Gastrocnemius medialis (tissue), 4 donors: Measurements from ENCODE around the gene FRAS1. TPM values are rescaled to one million over a fixed set of nuclear protein-coding genes. Genes with fewer than 3 reads are reported as not detected.

ENCODE experiments used
- ATAC-seq, 2 donors: fragments of 150-250 bp; one replicate each; pipeline ENCODE4 v1.9.1; 2016
- DNase-seq, 2 donors: peaks; one replicate each; pipeline ENCODE4 v3.0.0-alpha.2; 2019
- H3K27ac ChIP-seq, 4 donors: fragments of 200-600 bp; sonication (generic); 1 replicate in 1 of 4; 2 replicates in 3 of 4; pipeline ENCODE4 v1.5.1; 2016 to 2018; ENCODE audit warnings: mild to moderate bottlenecking in 2 of 4, moderate library complexity in 1 of 4
- H3K27me3 ChIP-seq, 3 donors: fragments of 200-600 bp; sonication (generic) in 2 of 3; 1 replicate in 1 of 3; 2 replicates in 2 of 3; pipeline versions ENCODE4 v1.5.1 to v1.6.0; 2016 to 2019; ENCODE audit warnings: mild to moderate bottlenecking in 1 of 3, moderate library complexity in 1 of 3
- H3K36me3 ChIP-seq, 2 donors: fragments of 200-600 bp; sonication (generic) in 1 of 2; one replicate each; pipeline ENCODE4 v1.5.1; 2017 to 2018
- H3K4me1 ChIP-seq, 2 donors: fragments of 200-600 bp; sonication (generic) in 1 of 2; one replicate each; pipeline ENCODE4 v1.5.1; 2016 to 2017; ENCODE audit warnings: mild to moderate bottlenecking in 2 of 2
- H3K4me3 ChIP-seq, 4 donors: fragments of 200-600 bp; sonication (generic) in 3 of 4; 1 replicate in 1 of 4; 2 replicates in 3 of 4; pipeline ENCODE4 v1.5.1; 2016 to 2019; ENCODE audit warnings: mild to moderate bottlenecking in 2 of 4
- H3K9me3 ChIP-seq, 3 donors: fragments of 200-600 bp; sonication (generic) in 2 of 3; 1 replicate in 1 of 3; 2 replicates in 2 of 3; pipeline ENCODE4 v1.5.1; 2016 to 2019
- CTCF ChIP-seq, 5 experiments: fragments of 450-650 bp in 3 of 5; fragments of 200-600 bp in 2 of 5; sonication (generic) in 2 of 5; IDR thresholded peaks in 4 of 5; conservative IDR thresholded peaks in 1 of 5; 1 replicate in 4 of 5; 2 replicates in 1 of 5; pipeline ENCODE4 v1.5.1; 2016 to 2019; ENCODE audit warnings: antibody characterized with exemption in 5 of 5, mild to moderate bottlenecking in 3 of 5, moderate library complexity in 3 of 5
- POLR2A ChIP-seq, 2 donors: fragments of 450-650 bp; IDR thresholded peaks; one replicate each; pipeline ENCODE4 v1.6.1; 2017; ENCODE audit warnings: antibody characterized with exemption in 2 of 2, mild to moderate bottlenecking in 2 of 2, moderate library complexity in 2 of 2
- in situ Hi-C, 4 donors: fragments of 200-750 bp; cut with MboI; loops; one replicate each; pipeline versions ENCODE4 v1.15.0 to v1.8.0; 2017; ENCODE audit warnings: low sequenced_read_pairs in 4 of 4
- intact Hi-C: fragments of 100-400 bp; cut with DNase I; formaldehyde crosslinking; loops from one replicate; pipeline ENCODE4 v1.15.1; 2023; ENCODE audit warnings: low total_unique reads
- total RNA-seq, 4 donors: library from RNA; depleted of rRNA; stranded (reverse); fragments of >200 nt; gene quantifications; one replicate each; pipeline versions ENCODE4 v1.1.0 to v1.2.3, GENCODE V29; 2016

FRAS1 gene
- total RNA-seq, 4 donors from 2014 or later, result 0.39 to 0.64 (median 0.46) TPM

GRCh38 chr4:78227411-78228057 lies 170.4 kb downstream of the FRAS1 start:
- in situ Hi-C loops, result no loop called here
- H3K9me3 ChIP-seq, result no peaks in the 10 kb centered on the region
- no peak for DNase-seq
- no peaks in the 10 kb centered on the region for H3K36me3 ChIP-seq
- ATAC-seq, result no peak
- H3K27ac ChIP-seq, result no peak overlapping the region
- no peaks in the 10 kb centered on the region for H3K27me3 ChIP-seq
- intact Hi-C loops, result no loop called here
- H3K4me1 ChIP-seq, result no peaks in the 10 kb centered on the region
- no peak overlapping the region for H3K4me3 ChIP-seq
- TF ChIP-seq CTCF (IDR thresholded peaks at IDR 0.05 in 4 of 5, conservative IDR thresholded peaks at IDR 0.05 in 1 of 5) (no peak), POLR2A (IDR thresholded peaks at IDR 0.05) (no peak)

GRCh38 chr4:78235800-78236199 lies 178.7 kb downstream of the FRAS1 start:
- in situ Hi-C loops, result no loop called here
- Histone ChIP-seq H3K36me3 (no peaks in the 10 kb centered on the region), H3K27ac (no peak overlapping the region), H3K27me3 (no peaks in the 10 kb centered on the region), H3K4me3 (no peak overlapping the region), H3K4me1 (no peaks in the 10 kb centered on the region), H3K9me3 (no peaks in the 10 kb centered on the region)
- no peak for TF ChIP-seq POLR2A (IDR thresholded peaks at IDR 0.05)
- no peak for TF ChIP-seq CTCF (IDR thresholded peaks at IDR 0.05 in 4 of 5, conservative IDR thresholded peaks at IDR 0.05 in 1 of 5)
- intact Hi-C loops, result no loop called here
- DNase-seq (no peak), ATAC-seq (no peak)

GRCh38 chr4:78237360-78237759 lies 180.2 kb downstream of the FRAS1 start:
- no peak for DNase-seq
- H3K4me1 ChIP-seq, result no peaks in the 10 kb centered on the region
- ATAC-seq, result no peak
- in situ Hi-C loops (no loop called here), intact Hi-C loops (no loop called here)
- no peak overlapping the region for H3K27ac ChIP-seq
- no peak overlapping the region for H3K4me3 ChIP-seq
- no peaks in the 10 kb centered on the region for H3K36me3 ChIP-seq
- no peaks in the 10 kb centered on the region for H3K27me3 ChIP-seq
- no peaks in the 10 kb centered on the region for H3K9me3 ChIP-seq
- TF ChIP-seq CTCF (IDR thresholded peaks at IDR 0.05 in 4 of 5, conservative IDR thresholded peaks at IDR 0.05 in 1 of 5), result no peak
- TF ChIP-seq POLR2A (IDR thresholded peaks at IDR 0.05), result no peak

- Histone ChIP-seq H3K9me3 (no peaks in the 10 kb centered on the region), H3K4me3 (no peak overlapping the region), H3K4me1 (no peaks in the 10 kb centered on the region), H3K27me3 (no peaks in the 10 kb centered on the region), H3K36me3 (no peaks in the 10 kb centered on the region), H3K27ac (no peak overlapping the region)
- intact Hi-C loops, result no loop called here
- no peak for ATAC-seq
- in situ Hi-C loops, result no loop called here
- no peak for DNase-seq
- no peak for TF ChIP-seq POLR2A (IDR thresholded peaks at IDR 0.05)
- TF ChIP-seq CTCF (IDR thresholded peaks at IDR 0.05 in 4 of 5, conservative IDR thresholded peaks at IDR 0.05 in 1 of 5), result no peak
These were observed 184.9 kb downstream of the FRAS1 start for GRCh38 chr4:78242071-78242470.
